Measurements from ENCODE around the gene CDK19.

Gene CDK19

GRCh38 chr6:110822249-110822648 is 7.0 kb upstream of the CDK19 start:
- Histone ChIP-seq H3K9ac (ENCODE audit: insufficient read length) (no peak overlapping the region), H3K36me3 (ENCODE audit: insufficient read depth, low read length) (no peaks in the 10 kb centered on the region), H3K27ac (no peak overlapping the region), H3K4me3 (no peak overlapping the region), H3K9me3 (ENCODE audit: low read depth, low read length) (no peaks in the 10 kb centered on the region)
- no peak for DNase-seq (ENCODE audit: low read depth, low spot score)
- TF ChIP-seq EZH2 (IDR thresholded peaks at IDR 0.05) (no peak), FOXP2 (optimal IDR thresholded peaks at IDR 0.05; ENCODE audit: control extremely low read depth, extremely low read length, insufficient read depth) (no peak), POLR2AphosphoS5 (IDR thresholded peaks at IDR 0.05; ENCODE audit: borderline replicate concordance, low read depth, low read length) (no peak)

- H3K9me3 ChIP-seq (ENCODE audit: low read depth, low read length), result no peaks in the 10 kb centered on the region
- peak overlapping the region; percentile 54 for H3K9ac ChIP-seq (ENCODE audit: insufficient read length)
- H3K27ac ChIP-seq, result peak overlapping the region; percentile 99
- DNase-seq (ENCODE audit: low read depth, low spot score), result no peak
- no peaks in the 10 kb centered on the region for H3K36me3 ChIP-seq (ENCODE audit: insufficient read depth, low read length)
- no peak overlapping the region for H3K4me3 ChIP-seq
- TF ChIP-seq FOXP2 (optimal IDR thresholded peaks at IDR 0.05; ENCODE audit: control extremely low read depth, extremely low read length, insufficient read depth), result no peak
- TF ChIP-seq EZH2 (IDR thresholded peaks at IDR 0.05), result no peak
- TF ChIP-seq POLR2AphosphoS5 (IDR thresholded peaks at IDR 0.05; ENCODE audit: borderline replicate concordance, low read depth, low read length), result no peak
Measured at GRCh38 chr6:110816677-110817076, 1.4 kb upstream of the CDK19 start.

- peaks cover 1% of the 10 kb centered on the region; the same call in 1 of the 2 replicates for H3K36me3 ChIP-seq (ENCODE audit: insufficient read depth, low read length)
- H3K9me3 ChIP-seq (ENCODE audit: low read depth, low read length), result no peaks in the 10 kb centered on the region
- H3K27ac ChIP-seq, result peak overlapping the region; percentile 99
- no peak for TF ChIP-seq POLR2AphosphoS5 (IDR thresholded peaks at IDR 0.05; ENCODE audit: borderline replicate concordance, low read depth, low read length)
- TF ChIP-seq EZH2 (IDR thresholded peaks at IDR 0.05), result no peak
- no peak for TF ChIP-seq FOXP2 (optimal IDR thresholded peaks at IDR 0.05; ENCODE audit: control extremely low read depth, extremely low read length, insufficient read depth)
- DNase-seq (ENCODE audit: low read depth, low spot score), result no peak
- H3K4me3 ChIP-seq, result peak overlapping the region; percentile 92
- peak overlapping the region; percentile 96 for H3K9ac ChIP-seq (ENCODE audit: insufficient read length)
Measured at GRCh38 chr6:110815015-110815410, 256 bp downstream of the CDK19 start.

GRCh38 chr6:110814102-110815014 is 911 bp downstream of the CDK19 start:
- H3K36me3 ChIP-seq (ENCODE audit: insufficient read depth, low read length), result peaks cover 6% of the 10 kb centered on the region; the same call in 1 of the 2 replicates
- H3K4me3 ChIP-seq, result peak overlapping the region; percentile 92
- H3K9me3 ChIP-seq (ENCODE audit: low read depth, low read length), result peaks cover 4% of the 10 kb centered on the region; the same call in 1 of the 2 replicates
- H3K27ac ChIP-seq, result peak overlapping the region; percentile 99
- H3K9ac ChIP-seq (ENCODE audit: insufficient read length), result peak overlapping the region; percentile 96
- no peak for TF ChIP-seq EZH2 (IDR thresholded peaks at IDR 0.05)
- peak; percentile 45; the same call in 1 of the 2 replicates for TF ChIP-seq POLR2AphosphoS5 (IDR thresholded peaks at IDR 0.05; ENCODE audit: borderline replicate concordance, low read depth, low read length)
- no peak for DNase-seq (ENCODE audit: low read depth, low spot score)

GRCh38 chr6:110813338-110814101 is 1.7 kb downstream of the CDK19 start:
- H3K36me3 ChIP-seq (ENCODE audit: insufficient read depth, low read length), result peaks cover 6% of the 10 kb centered on the region; the same call in 1 of the 2 replicates
- H3K27ac ChIP-seq, result no peak overlapping the region
- TF ChIP-seq FOXP2 (optimal IDR thresholded peaks at IDR 0.05; ENCODE audit: control extremely low read depth, extremely low read length, insufficient read depth) (no peak), EZH2 (IDR thresholded peaks at IDR 0.05) (no peak), POLR2AphosphoS5 (IDR thresholded peaks at IDR 0.05; ENCODE audit: borderline replicate concordance, low read depth, low read length) (no peak)
- peak overlapping the region; percentile 92 for H3K4me3 ChIP-seq
- peaks cover 4% of the 10 kb centered on the region; the same call in 1 of the 2 replicates for H3K9me3 ChIP-seq (ENCODE audit: low read depth, low read length)
- no peak for DNase-seq (ENCODE audit: low read depth, low spot score)
- H3K9ac ChIP-seq (ENCODE audit: insufficient read length), result peak overlapping the region; percentile 96

GRCh38 chr6:110812719-110813118 is 2.5 kb downstream of the CDK19 start:
- Histone ChIP-seq H3K9ac (ENCODE audit: insufficient read length) (no peak overlapping the region), H3K36me3 (ENCODE audit: insufficient read depth, low read length) (peaks cover 6% of the 10 kb centered on the region; the same call in 1 of the 2 replicates), H3K27ac (no peak overlapping the region), H3K9me3 (ENCODE audit: low read depth, low read length) (peaks cover 4% of the 10 kb centered on the region; the same call in 1 of the 2 replicates), H3K4me3 (no peak overlapping the region; the same call in 1 of the 2 replicates)
- no peak for TF ChIP-seq POLR2AphosphoS5 (IDR thresholded peaks at IDR 0.05; ENCODE audit: borderline replicate concordance, low read depth, low read length)
- no peak for TF ChIP-seq EZH2 (IDR thresholded peaks at IDR 0.05)
- no peak for TF ChIP-seq FOXP2 (optimal IDR thresholded peaks at IDR 0.05; ENCODE audit: control extremely low read depth, extremely low read length, insufficient read depth)
- no peak for DNase-seq (ENCODE audit: low read depth, low spot score)

GRCh38 chr6:110810896-110811586 is 4.2 kb downstream of the CDK19 start:
- H3K4me3 ChIP-seq, result no peak overlapping the region
- no peak overlapping the region for H3K9ac ChIP-seq (ENCODE audit: insufficient read length)
- peaks cover 6% of the 10 kb centered on the region; the same call in 1 of the 2 replicates for H3K36me3 ChIP-seq (ENCODE audit: insufficient read depth, low read length)
- TF ChIP-seq POLR2AphosphoS5 (IDR thresholded peaks at IDR 0.05; ENCODE audit: borderline replicate concordance, low read depth, low read length), result no peak
- peaks cover 4% of the 10 kb centered on the region; the same call in 1 of the 2 replicates for H3K9me3 ChIP-seq (ENCODE audit: low read depth, low read length)
- no peak for DNase-seq (ENCODE audit: low read depth, low spot score)
- no peak overlapping the region for H3K27ac ChIP-seq

Measured in SK-N-MC (cell line).